HG03442 (cell line): ENCODE results near the gene FRMD1.

Source experiments
- ATAC-seq: cut with Tn5 transposase; IDR thresholded peaks from one replicate; pipeline ENCODE4 v1.9.1; 2021; ENCODE audit warnings: mild to moderate bottlenecking, moderate library complexity; ENCODE audit not compliant: unreplicated experiment

Gene FRMD1

GRCh38 chr6:168113226-168113625, 34.2 kb upstream of the FRMD1 start:
- ATAC-seq: no peak

- ATAC-seq: no peak
Observed at GRCh38 chr6:168111911-168112310, 32.9 kb upstream of the FRMD1 start.

- no peak for ATAC-seq
Observed at GRCh38 chr6:168110437-168110836, 31.4 kb upstream of the FRMD1 start.

- no peak for ATAC-seq
Observed at GRCh38 chr6:168109171-168109570, 30.2 kb upstream of the FRMD1 start.

- ATAC-seq: no peak
Observed at GRCh38 chr6:168107191-168107983, 28.4 kb upstream of the FRMD1 start.

GRCh38 chr6:168106633-168107005, 27.6 kb upstream of the FRMD1 start:
- ATAC-seq: no peak

GRCh38 chr6:168105813-168106632, 27.0 kb upstream of the FRMD1 start:
- no peak for ATAC-seq

GRCh38 chr6:168104636-168105035, 25.6 kb upstream of the FRMD1 start:
- ATAC-seq: no peak

GRCh38 chr6:168103050-168103830, 24.2 kb upstream of the FRMD1 start:
- no peak for ATAC-seq

GRCh38 chr6:168102315-168102985, 23.4 kb upstream of the FRMD1 start:
- no peak for ATAC-seq

- no peak for ATAC-seq
Observed at GRCh38 chr6:168101590-168102314, 22.7 kb upstream of the FRMD1 start.

GRCh38 chr6:168100803-168101589, 22.0 kb upstream of the FRMD1 start:
- no peak for ATAC-seq

- ATAC-seq: no peak
Observed at GRCh38 chr6:168100011-168100802, 21.2 kb upstream of the FRMD1 start.

GRCh38 chr6:168099201-168100010, 20.4 kb upstream of the FRMD1 start:
- ATAC-seq: no peak

GRCh38 chr6:168098431-168098861, 19.4 kb upstream of the FRMD1 start:
- ATAC-seq: no peak

- ATAC-seq: no peak
Observed at GRCh38 chr6:168097621-168098430, 18.8 kb upstream of the FRMD1 start.

- no peak for ATAC-seq
Observed at GRCh38 chr6:168097221-168097620, 18.2 kb upstream of the FRMD1 start.
